HepG2 (cell line): ENCODE data around the gene MED23. TPM values are rescaled to one million over a fixed set of nuclear protein-coding genes. Genes with fewer than 3 reads are reported as not detected.

Experiments used
- AHR ChIP-seq: IDR thresholded peaks from 2 replicates; pipeline ENCODE4 v1.6.1; 2018; ENCODE audit warnings: missing genetic modification reagents, missing compliant biosample characterization
- KDM2A ChIP-seq: sonication (generic); formaldehyde crosslinking; IDR thresholded peaks from 2 replicates; pipeline ENCODE4 v1.4.0; 2020; ENCODE audit warnings: low read depth, missing genetic modification reagents, borderline replicate concordance
- RFX5 ChIP-seq: IDR thresholded peaks from 2 replicates; pipeline ENCODE4 v1.6.1; 2011; ENCODE audit warnings: low read depth, low read length, improper control_type of control experiment
- TCF7 ChIP-seq: sonication (generic); IDR thresholded peaks from 2 replicates; pipeline ENCODE4 v1.6.1; 2016; ENCODE audit warnings: antibody characterized with exemption, low read depth
- ZFX ChIP-seq: sonication (generic); formaldehyde crosslinking; IDR thresholded peaks from 2 replicates; pipeline ENCODE4 v1.4.0; 2020; ENCODE audit warnings: mild to moderate bottlenecking, low read depth, missing genetic modification reagents, moderate library complexity
- ZFY ChIP-seq: sonication (generic); formaldehyde crosslinking; IDR thresholded peaks from 2 replicates; pipeline ENCODE4 v1.4.0; 2020; ENCODE audit warnings: missing genetic modification reagents
- ZNF253 ChIP-seq: sonication (generic); formaldehyde crosslinking; IDR thresholded peaks from 2 replicates; pipeline ENCODE4 v1.8.0; 2022; ENCODE audit warnings: mild to moderate bottlenecking, missing genetic modification reagents, borderline replicate concordance
- ZNF296 ChIP-seq: sonication (generic); formaldehyde crosslinking; conservative IDR thresholded peaks from 2 replicates; pipeline ENCODE4 v1.5.0; 2020; ENCODE audit warnings: mild to moderate bottlenecking, missing genetic modification reagents
- ZNF432 ChIP-seq: sonication (generic); formaldehyde crosslinking; IDR thresholded peaks from 2 replicates; pipeline ENCODE4 v1.5.0; 2020; ENCODE audit warnings: missing genetic modification reagents, mild to moderate bottlenecking, borderline replicate concordance
- ZNF577 ChIP-seq: sonication (generic); formaldehyde crosslinking; IDR thresholded peaks from 2 replicates; pipeline ENCODE4 v1.4.0; 2020; ENCODE audit warnings: mild to moderate bottlenecking, low read depth, missing genetic modification reagents, borderline replicate concordance
- ZNF775 ChIP-seq: sonication (generic); formaldehyde crosslinking; IDR thresholded peaks from 2 replicates; pipeline ENCODE4 v1.4.0; 2020; ENCODE audit warnings: missing genetic modification reagents, mild to moderate bottlenecking, moderate library complexity, borderline replicate concordance
- ZNF788 ChIP-seq: sonication (generic); formaldehyde crosslinking; IDR thresholded peaks from 2 replicates; pipeline ENCODE4 v1.5.0; 2020; ENCODE audit warnings: mild to moderate bottlenecking, missing genetic modification reagents, borderline replicate concordance
- ZSCAN31 ChIP-seq: sonication (generic); formaldehyde crosslinking; IDR thresholded peaks from 2 replicates; pipeline ENCODE4 v1.5.0; 2020; ENCODE audit warnings: low read depth, mild to moderate bottlenecking, missing genetic modification reagents
- polyA plus RNA-seq, 8 experiments: library from polyadenylated mRNA; depleted of rRNA in 3 of 8; stranded (reverse) in 7 of 8; unstranded in 1 of 8; fragments of >200 nt; fragmentation: Illumina TruSeq in 4 of 8; extraction: Trizol in 4 of 8; gene quantifications; 2 replicates each; pipeline versions ENCODE4 v1.2.1 to v1.2.3, GENCODE V29; 2011 to 2016; ENCODE audit warnings: low read depth in 4 of 8, missing spikeins in 1 of 8, mixed read lengths in 1 of 8; ENCODE audit not compliant: insufficient read depth in 1 of 8
- total RNA-seq, 5 experiments: library from RNA; depleted of rRNA; stranded (reverse); fragments of >200 nt; fragmentation: Illumina TruSeq; extraction: Trizol; gene quantifications; 2 replicates each; pipeline ENCODE4 v1.2.3, GENCODE V29; 2016; ENCODE audit warnings: low read depth in 1 of 5
- TF ChIP-seq, protein P1 (sequence below): sonication (generic); formaldehyde crosslinking; IDR thresholded peaks from 2 replicates; pipeline ENCODE4 v1.4.0; 2020; ENCODE audit warnings: low read depth, mild to moderate bottlenecking, missing genetic modification reagents
- TF ChIP-seq, protein P2 (sequence below): sonication (generic); formaldehyde crosslinking; conservative IDR thresholded peaks from 2 replicates; pipeline ENCODE4 v1.8.1; 2023; ENCODE audit warnings: missing genetic modification reagents
- TF ChIP-seq, protein P3 (sequence below): IDR thresholded peaks from 2 replicates; pipeline ENCODE4 v1.6.1; 2016; ENCODE audit warnings: low read depth, borderline replicate concordance
- TF ChIP-seq, protein P4 (sequence below): sonication (generic); formaldehyde crosslinking; IDR thresholded peaks from 2 replicates; pipeline ENCODE4 v1.8.1; 2022; ENCODE audit warnings: low read depth, mild to moderate bottlenecking, missing genetic modification reagents
- TF ChIP-seq, protein P5 (sequence below): sonication (generic); formaldehyde crosslinking; IDR thresholded peaks from 2 replicates; pipeline ENCODE4 v1.5.0; 2020; ENCODE audit warnings: missing genetic modification reagents, mild to moderate bottlenecking, borderline replicate concordance
- TF ChIP-seq, protein P6 (sequence below): sonication (generic); formaldehyde crosslinking; IDR thresholded peaks from 2 replicates; pipeline ENCODE4 v1.4.0; 2020; ENCODE audit warnings: missing genetic modification reagents

MED23 gene
- total and polyA plus RNA-seq, 2 of the 13 experiments (the other 11 are each of a cell fraction or from before 2014, with no cell fraction given) = 34.9 to 50.5 TPM

DNA sequence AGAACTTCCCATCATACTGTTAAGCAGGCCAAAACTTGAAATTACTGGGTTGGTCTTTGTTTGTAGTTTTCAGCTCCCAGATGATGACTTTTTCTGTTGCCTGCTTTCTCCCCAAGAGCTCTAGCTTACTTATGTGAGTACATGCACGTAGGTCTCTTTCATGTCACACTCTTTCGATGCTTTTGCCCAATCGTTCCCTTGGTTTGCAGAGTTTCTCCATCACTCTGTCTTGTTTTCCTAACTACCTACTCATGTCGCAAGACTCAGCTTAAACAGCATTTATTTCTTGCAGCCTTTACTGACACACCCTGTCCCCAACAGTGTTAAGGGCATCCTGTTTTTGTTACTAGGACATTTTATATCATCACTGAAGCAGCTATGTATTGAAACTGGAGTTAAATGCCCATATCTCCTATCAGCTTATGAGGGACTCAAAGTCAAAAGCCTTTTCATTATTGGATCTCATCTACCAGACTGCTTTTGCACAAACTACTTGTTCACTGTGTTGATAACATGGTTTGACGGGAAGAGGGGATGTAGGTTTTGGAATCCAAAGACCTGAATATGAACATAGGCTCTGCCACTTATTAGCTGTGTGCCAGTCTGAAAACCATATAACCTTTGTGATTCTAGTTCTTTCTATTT lies 52.1 kb downstream of the MED23 start (continued):
- TF ChIP-seq ZFX (CRISPR knock-in tag) (no peak), RFX5 (no peak), ZNF253 (CRISPR knock-in tag) (no peak), ZNF775 (0 out of 2 replicates have a peak, but pooled peaks have one; percentile 41), ZNF296 (CRISPR knock-in tag) (no peak), ZNF577 (CRISPR knock-in tag) (no peak), AHR (CRISPR knock-in tag) (no peak), ZFY (CRISPR knock-in tag) (no peak), ZNF432 (CRISPR knock-in tag) (no peak), KDM2A (CRISPR knock-in tag) (no peak), ZSCAN31 (CRISPR knock-in tag) (no peak), TCF7 (peak; percentile 52), ZNF788 (no peak)
- TF ChIP-seq, protein P1, sequence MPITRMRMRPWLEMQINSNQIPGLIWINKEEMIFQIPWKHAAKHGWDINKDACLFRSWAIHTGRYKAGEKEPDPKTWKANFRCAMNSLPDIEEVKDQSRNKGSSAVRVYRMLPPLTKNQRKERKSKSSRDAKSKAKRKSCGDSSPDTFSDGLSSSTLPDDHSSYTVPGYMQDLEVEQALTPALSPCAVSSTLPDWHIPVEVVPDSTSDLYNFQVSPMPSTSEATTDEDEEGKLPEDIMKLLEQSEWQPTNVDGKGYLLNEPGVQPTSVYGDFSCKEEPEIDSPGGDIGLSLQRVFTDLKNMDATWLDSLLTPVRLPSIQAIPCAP (CRISPR knock-in tag) = no peak
- TF ChIP-seq, protein P2, sequence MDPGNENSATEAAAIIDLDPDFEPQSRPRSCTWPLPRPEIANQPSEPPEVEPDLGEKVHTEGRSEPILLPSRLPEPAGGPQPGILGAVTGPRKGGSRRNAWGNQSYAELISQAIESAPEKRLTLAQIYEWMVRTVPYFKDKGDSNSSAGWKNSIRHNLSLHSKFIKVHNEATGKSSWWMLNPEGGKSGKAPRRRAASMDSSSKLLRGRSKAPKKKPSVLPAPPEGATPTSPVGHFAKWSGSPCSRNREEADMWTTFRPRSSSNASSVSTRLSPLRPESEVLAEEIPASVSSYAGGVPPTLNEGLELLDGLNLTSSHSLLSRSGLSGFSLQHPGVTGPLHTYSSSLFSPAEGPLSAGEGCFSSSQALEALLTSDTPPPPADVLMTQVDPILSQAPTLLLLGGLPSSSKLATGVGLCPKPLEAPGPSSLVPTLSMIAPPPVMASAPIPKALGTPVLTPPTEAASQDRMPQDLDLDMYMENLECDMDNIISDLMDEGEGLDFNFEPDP (CRISPR knock-in tag) = no peak
- TF ChIP-seq, protein P3, sequence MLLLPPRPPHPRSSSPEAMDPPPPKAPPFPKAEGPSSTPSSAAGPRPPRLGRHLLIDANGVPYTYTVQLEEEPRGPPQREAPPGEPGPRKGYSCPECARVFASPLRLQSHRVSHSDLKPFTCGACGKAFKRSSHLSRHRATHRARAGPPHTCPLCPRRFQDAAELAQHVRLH (CRISPR knock-in tag) = no peak
- TF ChIP-seq, protein P4, sequence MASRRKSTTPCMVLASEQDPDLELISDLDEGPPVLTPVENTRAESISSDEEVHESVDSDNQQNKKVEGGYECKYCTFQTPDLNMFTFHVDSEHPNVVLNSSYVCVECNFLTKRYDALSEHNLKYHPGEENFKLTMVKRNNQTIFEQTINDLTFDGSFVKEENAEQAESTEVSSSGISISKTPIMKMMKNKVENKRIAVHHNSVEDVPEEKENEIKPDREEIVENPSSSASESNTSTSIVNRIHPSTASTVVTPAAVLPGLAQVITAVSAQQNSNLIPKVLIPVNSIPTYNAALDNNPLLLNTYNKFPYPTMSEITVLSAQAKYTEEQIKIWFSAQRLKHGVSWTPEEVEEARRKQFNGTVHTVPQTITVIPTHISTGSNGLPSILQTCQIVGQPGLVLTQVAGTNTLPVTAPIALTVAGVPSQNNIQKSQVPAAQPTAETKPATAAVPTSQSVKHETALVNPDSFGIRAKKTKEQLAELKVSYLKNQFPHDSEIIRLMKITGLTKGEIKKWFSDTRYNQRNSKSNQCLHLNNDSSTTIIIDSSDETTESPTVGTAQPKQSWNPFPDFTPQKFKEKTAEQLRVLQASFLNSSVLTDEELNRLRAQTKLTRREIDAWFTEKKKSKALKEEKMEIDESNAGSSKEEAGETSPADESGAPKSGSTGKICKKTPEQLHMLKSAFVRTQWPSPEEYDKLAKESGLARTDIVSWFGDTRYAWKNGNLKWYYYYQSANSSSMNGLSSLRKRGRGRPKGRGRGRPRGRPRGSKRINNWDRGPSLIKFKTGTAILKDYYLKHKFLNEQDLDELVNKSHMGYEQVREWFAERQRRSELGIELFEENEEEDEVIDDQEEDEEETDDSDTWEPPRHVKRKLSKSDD (CRISPR knock-in tag) = peak; percentile 25; the same call in 1 of the 2 replicates
- TF ChIP-seq, protein P5, sequence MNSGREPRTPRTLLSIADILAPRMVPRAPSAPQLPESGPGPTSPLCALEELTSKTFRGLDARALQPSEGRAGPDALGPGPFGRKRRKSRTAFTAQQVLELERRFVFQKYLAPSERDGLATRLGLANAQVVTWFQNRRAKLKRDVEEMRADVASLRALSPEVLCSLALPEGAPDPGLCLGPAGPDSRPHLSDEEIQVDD (CRISPR knock-in tag) = no peak
- TF ChIP-seq, protein P6, sequence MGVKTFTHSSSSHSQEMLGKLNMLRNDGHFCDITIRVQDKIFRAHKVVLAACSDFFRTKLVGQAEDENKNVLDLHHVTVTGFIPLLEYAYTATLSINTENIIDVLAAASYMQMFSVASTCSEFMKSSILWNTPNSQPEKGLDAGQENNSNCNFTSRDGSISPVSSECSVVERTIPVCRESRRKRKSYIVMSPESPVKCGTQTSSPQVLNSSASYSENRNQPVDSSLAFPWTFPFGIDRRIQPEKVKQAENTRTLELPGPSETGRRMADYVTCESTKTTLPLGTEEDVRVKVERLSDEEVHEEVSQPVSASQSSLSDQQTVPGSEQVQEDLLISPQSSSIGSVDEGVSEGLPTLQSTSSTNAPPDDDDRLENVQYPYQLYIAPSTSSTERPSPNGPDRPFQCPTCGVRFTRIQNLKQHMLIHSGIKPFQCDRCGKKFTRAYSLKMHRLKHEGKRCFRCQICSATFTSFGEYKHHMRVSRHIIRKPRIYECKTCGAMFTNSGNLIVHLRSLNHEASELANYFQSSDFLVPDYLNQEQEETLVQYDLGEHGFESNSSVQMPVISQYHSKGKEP (CRISPR knock-in tag) = no peak
